HG02840 (cell line): ENCODE results near the gene KRTAP10-2.
A peak's percentile ranks its signal among the peaks of the same experiment; 100 is the strongest.

ENCODE experiments used
- ATAC-seq: cut with Tn5 transposase; IDR thresholded peaks from one replicate; pipeline ENCODE4 v1.9.1; 2021; ENCODE audit warnings: mild to moderate bottlenecking, moderate library complexity, moderate number of reproducible peaks; ENCODE audit not compliant: unreplicated experiment, low FRiP score

Gene KRTAP10-2

DNA sequence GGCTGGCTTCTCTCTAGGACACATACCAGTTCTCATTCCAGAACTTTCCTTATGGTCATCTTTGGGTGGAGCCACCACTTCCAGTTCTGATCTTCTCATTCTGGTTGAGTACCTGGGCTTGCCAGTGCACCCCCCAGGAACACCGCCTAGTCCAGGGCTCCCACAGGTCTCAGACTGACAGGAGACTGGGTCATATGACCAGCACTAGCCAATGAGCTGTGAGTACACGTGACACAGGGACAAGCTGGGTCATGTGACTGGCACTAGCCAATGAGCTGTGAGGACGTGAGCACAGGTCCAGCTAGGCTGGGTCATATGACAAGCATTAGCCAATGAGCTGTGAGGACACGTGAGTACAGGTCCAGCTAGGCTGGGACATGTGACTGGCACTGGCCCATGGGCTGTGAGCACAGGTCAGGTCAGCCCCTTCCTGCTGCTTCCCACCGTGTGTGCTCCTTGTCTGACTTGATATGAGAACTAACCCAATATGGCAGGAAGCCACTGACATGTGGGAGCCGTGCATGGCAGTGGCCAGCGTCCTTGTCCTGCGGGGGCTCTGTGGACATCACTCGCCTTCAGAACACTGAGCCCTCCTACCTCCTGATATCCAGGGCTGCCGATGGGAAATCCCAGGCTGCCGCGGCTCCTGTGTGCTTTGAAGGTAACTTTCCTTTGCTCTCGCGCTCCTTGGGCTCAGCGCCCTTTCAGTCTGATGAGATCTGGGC is 34.0 kb downstream of the KRTAP10-2 start:
- peak; percentile 45 for ATAC-seq

- no peak for ATAC-seq
Observed at GRCh38 chr21:44516828-44517174, 34.5 kb downstream of the KRTAP10-2 start.

GRCh38 chr21:44516342-44516741 is 35.0 kb downstream of the KRTAP10-2 start:
- ATAC-seq, result no peak

- ATAC-seq, result no peak
Observed at GRCh38 chr21:44515359-44516165, 35.7 kb downstream of the KRTAP10-2 start.

DNA sequence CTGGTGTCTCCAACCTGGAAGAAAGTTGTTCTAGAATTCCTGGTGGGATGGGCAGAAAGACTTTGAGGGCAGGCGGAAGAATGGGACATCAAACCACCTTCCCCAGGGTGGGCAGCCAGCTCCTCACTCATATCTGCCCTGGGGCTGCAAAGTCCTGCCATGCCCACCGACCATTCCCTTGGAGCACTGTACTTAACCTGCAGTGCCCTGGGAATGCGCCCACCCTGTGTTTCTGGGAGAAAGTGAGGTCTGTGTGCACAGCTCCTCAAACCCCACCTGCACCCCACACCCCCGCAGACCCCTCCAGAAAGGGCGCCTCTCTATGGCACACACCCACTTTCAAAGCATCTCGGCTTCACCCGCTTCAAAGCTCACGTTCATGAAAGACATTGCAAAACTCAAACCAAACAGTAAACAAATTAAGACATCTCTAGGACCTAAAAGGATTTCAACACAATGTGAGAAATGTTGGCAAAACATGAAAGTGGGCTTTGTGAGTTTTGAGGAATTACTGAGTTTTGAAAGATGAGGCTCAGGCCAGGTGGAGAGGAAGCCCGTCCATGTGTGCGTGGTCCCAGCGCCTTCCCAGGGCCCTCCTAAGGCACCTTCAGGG is 36.5 kb downstream of the KRTAP10-2 start:
- ATAC-seq, result no peak

DNA sequence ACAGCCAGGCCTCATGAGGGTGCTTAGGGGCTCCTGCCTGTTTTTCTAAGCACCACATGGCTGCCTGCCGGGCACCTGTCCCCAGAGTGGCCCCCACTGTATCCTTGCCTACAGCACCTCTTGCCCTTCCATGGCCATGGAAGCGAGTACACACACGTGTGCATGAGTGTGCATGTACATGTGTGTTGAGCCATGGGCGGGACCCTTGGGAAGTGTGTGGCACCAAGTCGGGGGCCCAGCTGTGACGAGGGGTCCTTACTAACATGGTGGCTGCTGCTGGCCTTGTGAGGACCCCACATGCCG is 37.1 kb downstream of the KRTAP10-2 start:
- no peak for ATAC-seq

- no peak for ATAC-seq
Observed at GRCh38 chr21:44513389-44514217, 37.7 kb downstream of the KRTAP10-2 start.

DNA sequence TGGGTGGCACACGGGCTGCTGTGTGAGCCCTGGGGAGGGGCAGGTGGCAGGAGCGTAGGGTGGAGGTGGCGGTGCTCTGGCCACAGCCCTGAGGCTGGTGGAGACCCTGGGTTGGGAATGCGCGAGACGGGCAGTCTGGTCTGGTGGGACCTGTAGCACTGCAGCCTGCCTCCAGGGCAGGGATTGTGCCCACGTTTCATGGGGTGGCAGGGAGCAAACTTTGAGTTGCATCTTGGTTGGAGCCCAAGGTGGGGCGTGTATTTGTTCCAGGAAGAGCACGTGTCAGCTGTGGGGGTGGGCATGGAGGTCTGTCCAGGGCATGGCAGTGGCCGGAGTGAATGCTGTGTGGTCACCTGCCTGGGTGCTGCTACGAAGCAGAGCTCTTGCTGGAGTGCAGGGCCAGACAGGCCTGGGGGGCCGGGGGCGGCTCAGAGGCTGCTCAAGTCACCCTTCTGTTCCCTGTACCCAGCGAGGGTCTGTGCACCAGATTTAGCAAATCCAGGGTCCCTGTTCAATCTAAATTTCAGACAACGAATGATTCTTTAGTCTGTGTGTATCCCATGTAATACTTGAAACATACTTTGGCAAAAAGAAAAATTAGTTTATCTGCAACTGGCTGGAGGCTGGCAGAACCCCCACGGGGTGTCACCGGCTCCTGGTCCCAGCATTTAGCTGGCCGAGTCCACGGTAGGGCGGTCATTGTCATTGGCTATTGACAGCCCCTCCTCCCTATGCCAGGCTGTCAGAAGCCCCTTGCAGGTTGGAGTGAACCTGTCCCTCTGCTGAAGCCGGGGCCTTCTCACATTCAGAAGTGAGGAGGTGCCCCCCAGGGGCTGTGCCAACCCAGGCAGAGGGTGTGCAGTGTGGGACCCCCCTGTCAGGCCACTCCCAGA is 38.6 kb downstream of the KRTAP10-2 start:
- ATAC-seq, result no peak

DNA sequence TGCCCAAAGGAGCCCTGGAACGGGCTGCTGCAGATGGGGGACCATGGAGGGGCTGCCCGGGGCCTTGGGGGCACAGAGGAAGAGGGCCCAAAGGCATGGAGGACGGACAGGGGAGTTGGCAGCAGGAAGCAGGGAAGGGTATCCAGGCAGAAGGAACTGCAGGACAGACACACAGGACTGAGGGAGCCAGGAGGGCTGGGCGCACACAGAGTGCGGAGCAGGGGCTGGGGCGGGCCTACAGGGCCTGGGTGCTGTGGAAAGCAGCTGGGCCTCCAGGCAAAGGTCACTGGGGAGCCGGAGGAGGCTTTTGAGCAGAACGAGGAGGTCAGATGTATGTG is 39.4 kb downstream of the KRTAP10-2 start:
- ATAC-seq, result no peak

GRCh38 chr21:44511219-44511937 is 39.9 kb downstream of the KRTAP10-2 start:
- no peak for ATAC-seq

- ATAC-seq, result no peak
Observed at GRCh38 chr21:44510508-44511218, 40.6 kb downstream of the KRTAP10-2 start.

GRCh38 chr21:44510109-44510507 is 41.2 kb downstream of the KRTAP10-2 start:
- no peak for ATAC-seq

DNA sequence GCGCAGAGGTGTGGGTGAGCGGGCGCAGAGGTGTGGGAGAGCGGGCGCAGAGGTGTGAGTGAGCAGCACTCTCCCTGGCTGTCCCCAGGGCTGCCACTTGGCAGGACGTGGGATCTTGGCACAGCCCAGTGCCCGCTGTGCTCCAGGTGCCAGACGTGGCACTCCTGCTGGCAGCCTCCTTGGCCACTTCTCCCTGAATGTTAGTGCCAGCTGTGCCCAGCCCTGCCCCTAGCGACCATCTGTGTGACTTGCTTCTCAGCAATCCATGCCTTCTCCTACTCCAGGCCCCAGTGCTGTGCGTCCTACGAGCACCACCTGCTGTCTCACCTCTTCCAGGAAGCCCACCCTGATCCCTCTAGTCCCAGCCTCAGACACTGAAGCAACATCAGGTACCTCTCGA is 41.8 kb downstream of the KRTAP10-2 start:
- no peak for ATAC-seq

DNA sequence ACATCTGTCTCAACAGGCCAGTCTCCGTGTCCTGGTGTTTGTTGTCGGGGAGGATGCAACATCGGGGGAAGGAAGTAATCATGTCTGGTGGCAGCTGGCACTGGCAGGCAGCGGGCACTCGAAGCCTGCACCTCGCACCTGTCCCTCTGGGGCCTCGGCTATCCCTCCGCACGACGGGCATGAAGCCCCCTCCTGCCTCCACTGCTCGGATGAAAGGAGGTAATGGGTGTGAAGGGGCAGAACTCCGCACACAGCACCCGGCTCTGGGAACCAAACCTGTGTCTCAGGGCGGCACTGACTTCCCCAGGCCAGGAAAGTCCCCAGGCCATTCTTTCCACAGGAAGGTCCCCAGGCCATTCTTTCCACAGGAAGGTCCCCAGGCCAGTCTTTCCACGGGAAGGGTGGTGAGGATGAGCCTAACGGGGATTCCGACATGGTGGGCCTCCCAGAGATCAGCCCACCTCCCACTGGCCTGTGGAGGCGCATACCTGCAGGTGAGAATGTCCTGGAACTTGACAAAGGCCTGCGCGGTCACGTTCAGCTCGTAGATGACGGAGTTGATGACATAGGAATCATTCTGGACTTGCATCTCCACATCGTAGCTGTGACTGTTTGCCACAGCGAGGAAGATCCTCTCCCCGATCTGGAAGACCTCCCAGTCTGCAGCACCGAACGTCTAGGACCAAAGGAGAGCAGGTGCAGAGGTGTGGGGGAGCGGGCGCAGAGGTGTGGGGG is 42.4 kb downstream of the KRTAP10-2 start:
- ATAC-seq, result no peak

- no peak for ATAC-seq
Observed at GRCh38 chr21:44508426-44508710, 42.9 kb downstream of the KRTAP10-2 start.

DNA sequence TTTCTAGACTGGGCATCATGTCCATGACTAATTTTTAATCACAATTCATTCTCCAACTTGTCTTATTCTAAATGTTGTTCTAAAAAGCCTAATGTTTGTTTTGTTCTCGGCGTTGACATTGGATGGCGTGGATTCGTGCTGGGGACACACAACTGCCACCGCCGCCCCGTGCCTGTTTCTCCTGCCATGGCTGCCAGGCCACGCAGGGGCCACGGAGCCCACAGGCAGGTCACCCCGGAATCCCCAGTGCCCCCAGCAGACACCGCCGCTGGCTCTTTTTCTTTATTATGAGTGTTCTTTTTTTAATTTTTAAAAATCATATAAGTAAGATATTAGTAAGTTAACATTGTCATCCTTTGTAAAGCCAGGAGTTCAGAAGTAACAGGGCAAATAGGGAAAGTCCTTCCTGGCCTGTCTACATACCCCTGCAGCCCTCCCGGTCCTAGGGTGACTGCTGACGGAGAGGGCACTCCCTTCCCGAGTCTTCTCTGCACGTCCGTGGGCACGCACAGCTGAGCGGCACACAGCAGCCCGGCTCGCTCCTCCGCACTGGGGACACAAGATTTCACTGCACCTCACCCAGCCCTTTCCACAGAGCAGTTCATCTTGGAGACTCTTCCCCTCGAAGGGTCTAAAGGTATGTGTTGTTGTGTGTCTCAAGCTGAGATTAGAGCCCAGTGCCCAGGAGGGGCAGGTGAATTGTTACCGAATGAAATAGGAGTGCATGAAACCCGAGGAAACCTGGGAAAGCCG is 43.5 kb downstream of the KRTAP10-2 start:
- no peak for ATAC-seq
